Duodenal mucosa (tissue), 2 donors: Measurements from ENCODE around the gene SNX2.

Source experiments
- H3K27ac ChIP-seq: one replicate; pipeline ENCODE4 v1.7.0; 2013; ENCODE audit warnings: low read depth, low read length
- H3K27me3 ChIP-seq, 2 donors: one replicate each; pipeline ENCODE4 v1.7.0; 2013; ENCODE audit warnings: low read length in 2 of 2, control low read depth in 1 of 2; ENCODE audit not compliant: insufficient read depth in 2 of 2, control insufficient read depth in 1 of 2
- H3K36me3 ChIP-seq, 2 donors: one replicate each; pipeline ENCODE4 v1.7.0; 2013; ENCODE audit warnings: low read length in 2 of 2, control low read depth in 1 of 2; ENCODE audit not compliant: insufficient read depth in 2 of 2, control insufficient read depth in 1 of 2
- H3K4me1 ChIP-seq, 2 donors: one replicate each; pipeline ENCODE4 v1.7.0; 2013; ENCODE audit warnings: low read length in 2 of 2, control low read depth in 1 of 2; ENCODE audit not compliant: insufficient read depth in 2 of 2, control insufficient read depth in 1 of 2
- H3K4me3 ChIP-seq, 2 donors: one replicate each; pipeline ENCODE4 v1.7.0; 2013; ENCODE audit warnings: low read length in 2 of 2, low read depth in 1 of 2
- H3K9ac ChIP-seq, 2 donors: one replicate each; pipeline ENCODE4 v1.7.0; 2013; ENCODE audit warnings: low read length in 2 of 2, low read depth in 1 of 2
- H3K9me3 ChIP-seq, 2 donors: one replicate each; pipeline ENCODE4 v1.7.0; 2013; ENCODE audit warnings: low read length in 2 of 2, control low read depth in 1 of 2; ENCODE audit not compliant: control insufficient read depth in 1 of 2

The SNX2 gene

GRCh38 chr5:122788371-122788770 is 13.5 kb downstream of the SNX2 start:
- Histone ChIP-seq H3K9ac (no peak overlapping the region), H3K4me3 (no peak overlapping the region), H3K27me3 (no peaks in the 10 kb centered on the region), H3K9me3 (peaks cover 0 to 2% of the 10 kb centered on the region in 2 donors), H3K4me1 (no peaks in the 10 kb centered on the region), H3K36me3 (no peaks in the 10 kb centered on the region), H3K27ac (no peak overlapping the region)

DNA sequence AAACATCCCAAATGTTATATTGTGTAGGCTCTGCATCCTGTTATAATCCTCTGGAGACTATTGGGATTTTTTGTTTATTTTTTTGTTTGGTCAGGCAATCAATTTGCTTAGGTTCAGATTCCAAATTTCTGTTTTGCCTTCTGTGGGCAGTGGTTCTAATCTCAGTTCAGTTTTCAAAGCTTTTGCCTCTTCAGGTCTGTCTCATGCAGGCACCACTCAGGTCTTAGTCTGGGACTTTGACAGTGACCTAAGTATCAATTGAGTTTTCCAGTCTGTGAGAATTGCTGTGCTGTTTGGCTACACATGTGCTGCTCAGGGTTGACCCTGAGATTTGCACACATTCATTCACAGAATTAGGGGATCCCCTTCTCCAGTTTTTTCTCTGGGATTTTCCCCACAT is 14.1 kb downstream of the SNX2 start:
- Histone ChIP-seq H3K36me3 (no peaks in the 10 kb centered on the region), H3K27ac (no peak overlapping the region), H3K9ac (no peak overlapping the region), H3K4me3 (no peak overlapping the region), H3K27me3 (no peaks in the 10 kb centered on the region), H3K9me3 (peaks cover 0 to 2% of the 10 kb centered on the region in 2 donors), H3K4me1 (no peaks in the 10 kb centered on the region)

- Histone ChIP-seq H3K27me3 (no peaks in the 10 kb centered on the region), H3K27ac (no peak overlapping the region), H3K9me3 (peaks cover 0 to 2% of the 10 kb centered on the region in 2 donors), H3K4me3 (no peak overlapping the region), H3K36me3 (no peaks in the 10 kb centered on the region), H3K9ac (no peak overlapping the region), H3K4me1 (no peaks in the 10 kb centered on the region)
These were observed 14.7 kb downstream of the SNX2 start for GRCh38 chr5:122789461-122790171.

DNA sequence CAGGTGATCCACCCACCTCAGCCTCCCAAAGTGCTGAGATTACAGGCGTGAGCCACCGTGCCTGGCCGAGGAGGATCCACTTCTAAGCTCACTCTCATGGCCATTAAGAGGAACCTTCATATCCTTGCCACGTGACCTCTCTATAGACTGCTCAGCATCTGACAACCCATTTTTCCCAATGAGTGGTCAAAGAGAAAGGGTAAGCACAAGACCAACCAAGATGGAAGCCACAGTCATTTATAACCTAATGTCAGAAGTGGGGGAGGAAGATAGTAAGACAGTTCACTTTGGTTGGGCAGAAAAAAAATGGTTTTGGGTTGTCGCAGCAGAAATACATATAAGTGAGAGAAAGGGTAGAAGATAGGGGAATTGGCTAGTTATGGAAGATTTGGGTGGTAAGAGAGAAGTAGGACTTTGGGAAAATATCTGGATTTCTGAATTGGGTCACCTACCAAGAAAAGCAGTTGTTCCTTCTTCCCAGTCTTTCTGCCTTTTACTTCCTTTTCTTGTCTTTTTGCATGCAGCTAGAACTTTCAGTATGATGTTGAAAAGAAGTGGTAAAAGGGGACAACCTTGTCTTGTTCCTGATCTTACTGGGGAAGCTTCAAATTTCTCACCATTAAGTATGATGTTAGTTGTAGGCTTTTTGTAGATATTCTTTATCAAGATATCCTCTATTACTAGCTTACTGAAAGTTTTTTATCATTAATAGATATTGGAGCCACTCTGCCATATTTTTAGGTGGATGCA is 15.6 kb downstream of the SNX2 start:
- Histone ChIP-seq H3K27ac (no peak overlapping the region), H3K4me3 (no peak overlapping the region), H3K9me3 (peaks cover 0 to 2% of the 10 kb centered on the region in 2 donors), H3K27me3 (no peaks in the 10 kb centered on the region), H3K4me1 (no peaks in the 10 kb centered on the region), H3K9ac (no peak overlapping the region), H3K36me3 (peaks cover 0 to 3% of the 10 kb centered on the region in 2 donors)

GRCh38 chr5:122805481-122805880 is 30.6 kb downstream of the SNX2 start:
- Histone ChIP-seq H3K27me3 (no peaks in the 10 kb centered on the region), H3K36me3 (peaks cover 15 to 39% of the 10 kb centered on the region in 2 donors), H3K9ac (no peak overlapping the region), H3K9me3 (no peaks in the 10 kb centered on the region), H3K4me1 (no peaks in the 10 kb centered on the region), H3K4me3 (no peak overlapping the region), H3K27ac (no peak overlapping the region)

DNA sequence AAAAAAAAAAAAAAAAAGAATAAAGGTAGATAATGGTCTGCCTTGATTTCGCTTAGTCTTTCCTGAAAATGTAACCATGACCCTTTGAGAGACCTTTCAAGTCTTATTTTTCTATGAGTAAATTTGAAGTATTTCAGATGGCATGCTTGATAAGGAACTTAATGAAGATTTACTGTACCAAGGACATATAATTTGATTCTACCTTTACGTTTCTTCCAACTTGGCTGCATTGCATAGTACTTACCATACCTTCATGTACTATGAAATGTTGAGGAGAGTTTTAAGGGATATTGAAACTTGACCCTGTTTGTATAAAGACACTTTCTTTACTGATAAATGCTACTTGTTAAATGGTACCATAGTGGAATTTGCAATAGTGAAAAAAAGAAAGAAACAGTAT is 35.5 kb downstream of the SNX2 start:
- Histone ChIP-seq H3K9ac (no peak overlapping the region), H3K9me3 (no peaks in the 10 kb centered on the region), H3K4me3 (no peak overlapping the region), H3K27me3 (no peaks in the 10 kb centered on the region), H3K36me3 (peaks cover 10 to 12% of the 10 kb centered on the region in 2 donors), H3K4me1 (no peaks in the 10 kb centered on the region), H3K27ac (no peak overlapping the region)

- Histone ChIP-seq H3K27me3 (no peaks in the 10 kb centered on the region), H3K4me1 (no peaks in the 10 kb centered on the region), H3K9me3 (no peaks in the 10 kb centered on the region), H3K36me3 (peaks cover 8 to 23% of the 10 kb centered on the region in 2 donors), H3K27ac (no peak overlapping the region), H3K4me3 (no peak overlapping the region), H3K9ac (no peak overlapping the region)
These were observed 40.4 kb downstream of the SNX2 start for GRCh38 chr5:122815218-122815767.

DNA sequence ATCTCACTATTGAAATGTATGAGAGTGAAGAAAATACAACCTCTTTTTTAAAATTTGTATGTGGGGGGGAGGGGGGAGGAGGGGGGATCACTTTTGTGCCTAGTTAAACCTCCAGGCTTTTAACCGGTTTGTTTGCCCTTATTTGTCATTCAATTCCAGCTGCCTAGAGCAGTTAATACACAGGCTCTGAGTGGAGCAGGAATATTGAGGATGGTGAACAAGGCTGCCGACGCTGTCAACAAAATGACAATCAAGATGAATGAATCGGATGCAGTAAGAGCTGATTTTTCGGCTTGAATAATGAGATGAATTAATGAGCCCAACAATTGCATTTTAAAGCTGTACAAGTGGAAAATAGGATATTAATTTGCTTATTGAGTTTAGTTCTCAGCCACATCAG is 41.9 kb downstream of the SNX2 start:
- Histone ChIP-seq H3K27ac (no peak overlapping the region), H3K9ac (no peak overlapping the region), H3K9me3 (no peaks in the 10 kb centered on the region), H3K27me3 (no peaks in the 10 kb centered on the region), H3K36me3 (peaks cover 8 to 24% of the 10 kb centered on the region in 2 donors), H3K4me3 (no peak overlapping the region), H3K4me1 (no peaks in the 10 kb centered on the region)

- no peak overlapping the region for H3K9ac ChIP-seq
- no peak overlapping the region for H3K4me3 ChIP-seq
- no peaks in the 10 kb centered on the region for H3K9me3 ChIP-seq
- H3K27ac ChIP-seq = no peak overlapping the region
- H3K36me3 ChIP-seq = peaks cover 9 to 14% of the 10 kb centered on the region in 2 donors
- H3K27me3 ChIP-seq = no peaks in the 10 kb centered on the region
- no peaks in the 10 kb centered on the region for H3K4me1 ChIP-seq
These were observed 57.1 kb downstream of the SNX2 start for GRCh38 chr5:122831984-122832383.

DNA sequence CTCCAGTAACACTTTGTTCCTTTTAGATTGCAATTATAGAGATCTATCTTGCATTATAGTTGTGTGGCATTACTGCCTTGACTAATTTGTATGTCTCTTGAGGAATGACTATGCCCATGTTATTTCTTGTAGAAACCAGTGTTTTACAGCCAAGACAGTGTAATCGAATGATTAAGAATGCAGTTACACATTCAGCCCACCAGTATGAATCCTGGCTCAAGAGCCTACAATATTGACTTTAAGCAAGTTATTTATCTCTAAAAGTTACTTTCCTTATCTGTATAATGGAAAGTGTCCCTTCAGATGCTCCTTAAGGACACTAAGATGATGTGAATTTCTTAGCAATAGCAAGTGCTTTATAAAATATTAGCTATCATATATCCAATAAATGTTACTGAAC is 60.8 kb downstream of the SNX2 start:
- Histone ChIP-seq H3K4me1 (no peaks in the 10 kb centered on the region), H3K36me3 (peaks cover 0 to 2% of the 10 kb centered on the region in 2 donors), H3K9ac (no peak overlapping the region), H3K27me3 (no peaks in the 10 kb centered on the region), H3K27ac (no peak overlapping the region), H3K4me3 (no peak overlapping the region), H3K9me3 (no peaks in the 10 kb centered on the region)
